HL-60/S4 treated with phorbol 12-myristate 13-acetate at 8.2 ng/mL for 4 days and 3 days (cell line): Measurements from ENCODE around the gene MRI1.

Experiments
- in situ Hi-C: fragments of 300-500 bp; cut with MboI; formaldehyde crosslinking; loops from 2 replicates; pipeline ENCODE4 v1.15.0; 2022; ENCODE audit warnings: low sequenced_read_pairs

MRI1 gene

DNA sequence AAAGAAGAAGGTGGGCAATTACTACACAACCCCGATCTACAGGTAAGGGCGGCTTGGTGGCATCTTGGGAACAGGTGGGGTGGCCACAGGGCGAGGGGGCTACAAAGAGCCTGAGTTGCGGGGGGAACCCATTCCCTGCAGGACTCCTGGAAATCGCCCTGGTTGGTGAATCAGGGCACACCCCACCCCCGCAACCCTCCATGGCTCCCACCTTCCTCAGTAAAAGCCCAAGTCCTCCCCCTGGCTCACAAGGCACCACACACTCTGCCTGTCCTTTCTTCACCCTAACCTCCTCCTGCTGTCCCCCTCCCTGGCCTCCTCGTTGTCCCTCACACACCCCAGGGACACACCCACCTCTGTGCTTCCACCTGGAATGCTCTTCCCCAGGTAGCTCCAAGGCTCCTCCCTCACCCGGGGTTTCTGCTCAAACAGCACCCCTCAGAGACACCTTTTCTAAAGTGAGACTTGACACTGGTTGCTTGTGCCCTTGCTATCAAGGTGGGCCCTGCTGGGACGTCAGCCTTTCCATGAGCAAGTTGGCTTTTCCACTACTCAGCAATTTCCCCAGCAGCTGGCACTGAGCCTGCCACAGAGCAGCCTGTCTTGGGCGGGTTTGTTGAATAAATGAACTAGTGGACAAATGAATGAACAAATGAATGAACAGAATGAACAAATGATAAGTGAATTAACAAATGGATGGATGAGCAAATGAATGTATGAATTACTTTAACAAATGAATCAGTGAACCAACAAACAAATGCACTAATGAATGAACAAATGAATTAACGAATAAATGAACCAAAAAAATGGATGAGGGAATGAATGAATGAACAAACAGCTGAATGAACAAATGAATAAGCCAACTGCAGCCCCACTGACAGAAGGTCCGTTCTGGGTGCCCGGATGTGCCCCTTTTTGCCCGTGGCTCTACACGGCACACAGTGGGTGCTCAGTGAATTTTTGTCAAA, 6.2 kb upstream of the MRI1 start:
- in situ Hi-C loops, result no loop called here

- in situ Hi-C loops, result no loop called here
These were observed 5.5 kb upstream of the MRI1 start for GRCh38 chr19:13758795-13759194.

DNA sequence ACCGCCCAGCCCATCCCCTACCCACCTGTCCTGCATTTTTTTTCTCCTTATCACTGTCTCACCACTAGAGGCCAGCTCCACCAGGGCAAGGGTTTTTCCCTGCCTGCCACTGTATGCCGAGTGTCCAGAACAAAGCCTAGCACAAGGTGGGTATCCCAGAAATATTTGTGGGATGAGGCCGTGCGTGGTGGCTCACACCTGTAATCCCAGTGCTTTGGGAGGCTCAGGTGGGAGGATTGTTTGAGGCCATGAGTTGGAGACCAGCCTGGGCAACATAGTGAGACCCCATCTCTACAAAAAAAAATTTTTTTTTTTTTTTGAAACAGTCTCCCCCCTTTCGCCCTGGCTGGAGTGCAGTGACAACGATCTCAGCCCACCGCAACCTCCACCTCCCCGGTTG, 2.9 kb upstream of the MRI1 start:
- in situ Hi-C loops, result no loop called here

- in situ Hi-C loops, result no loop called here
These were observed 1.6 kb upstream of the MRI1 start for GRCh38 chr19:13762635-13763235.

GRCh38 chr19:13763265-13763664, 1.1 kb upstream of the MRI1 start:
- in situ Hi-C loops, result no loop called here

DNA sequence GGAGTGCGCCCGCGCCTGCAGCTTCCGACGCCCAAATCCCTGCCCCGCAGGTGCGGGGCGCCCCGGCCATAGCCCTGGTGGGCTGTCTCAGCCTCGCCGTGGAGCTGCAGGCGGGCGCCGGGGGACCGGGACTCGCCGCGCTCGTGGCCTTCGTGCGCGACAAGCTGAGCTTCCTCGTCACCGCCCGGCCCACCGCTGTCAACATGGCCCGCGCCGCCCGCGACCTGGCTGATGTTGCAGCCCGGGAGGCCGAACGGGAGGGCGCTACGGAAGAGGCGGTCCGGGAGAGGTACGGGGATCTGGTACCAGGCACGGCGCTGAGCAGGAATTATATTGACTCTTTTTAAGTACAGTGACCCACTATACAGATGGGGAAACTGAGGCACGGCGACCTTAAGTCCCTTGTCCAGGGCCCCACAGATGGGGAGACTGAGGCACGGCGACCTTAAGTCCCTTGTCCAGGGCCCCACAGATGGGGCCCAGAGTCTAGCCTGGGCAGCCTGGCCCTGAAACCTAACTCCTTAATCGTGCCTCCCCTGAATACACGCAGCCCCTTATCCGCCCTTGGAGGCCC, 586 bp downstream of the MRI1 start:
- in situ Hi-C loops, result no loop called here

- in situ Hi-C loops, result no loop called here
These were observed 1.2 kb downstream of the MRI1 start for GRCh38 chr19:13765395-13766094.

- in situ Hi-C loops, result no loop called here
These were observed 1.8 kb downstream of the MRI1 start for GRCh38 chr19:13766095-13766481.

DNA sequence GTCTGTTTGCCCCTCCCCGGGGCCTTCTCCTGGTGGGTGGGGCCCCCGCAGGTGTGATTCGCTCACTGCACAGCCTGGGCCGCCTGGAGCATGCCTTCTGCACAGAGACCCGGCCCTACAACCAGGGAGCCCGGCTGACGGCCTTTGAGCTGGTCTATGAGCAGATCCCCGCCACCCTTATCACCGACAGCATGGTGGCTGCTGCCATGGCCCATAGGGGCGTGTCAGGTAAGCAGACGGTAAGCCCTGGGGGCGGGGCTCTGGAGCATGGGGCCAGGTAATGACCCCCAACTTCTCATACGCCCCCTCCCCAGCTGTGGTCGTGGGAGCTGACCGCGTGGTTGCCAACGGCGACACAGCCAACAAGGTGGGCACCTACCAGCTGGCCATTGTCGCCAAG, 4.2 kb downstream of the MRI1 start:
- in situ Hi-C loops, result no loop called here

GRCh38 chr19:13770013-13770635, 5.8 kb downstream of the MRI1 start:
- in situ Hi-C loops, result no loop called here

DNA sequence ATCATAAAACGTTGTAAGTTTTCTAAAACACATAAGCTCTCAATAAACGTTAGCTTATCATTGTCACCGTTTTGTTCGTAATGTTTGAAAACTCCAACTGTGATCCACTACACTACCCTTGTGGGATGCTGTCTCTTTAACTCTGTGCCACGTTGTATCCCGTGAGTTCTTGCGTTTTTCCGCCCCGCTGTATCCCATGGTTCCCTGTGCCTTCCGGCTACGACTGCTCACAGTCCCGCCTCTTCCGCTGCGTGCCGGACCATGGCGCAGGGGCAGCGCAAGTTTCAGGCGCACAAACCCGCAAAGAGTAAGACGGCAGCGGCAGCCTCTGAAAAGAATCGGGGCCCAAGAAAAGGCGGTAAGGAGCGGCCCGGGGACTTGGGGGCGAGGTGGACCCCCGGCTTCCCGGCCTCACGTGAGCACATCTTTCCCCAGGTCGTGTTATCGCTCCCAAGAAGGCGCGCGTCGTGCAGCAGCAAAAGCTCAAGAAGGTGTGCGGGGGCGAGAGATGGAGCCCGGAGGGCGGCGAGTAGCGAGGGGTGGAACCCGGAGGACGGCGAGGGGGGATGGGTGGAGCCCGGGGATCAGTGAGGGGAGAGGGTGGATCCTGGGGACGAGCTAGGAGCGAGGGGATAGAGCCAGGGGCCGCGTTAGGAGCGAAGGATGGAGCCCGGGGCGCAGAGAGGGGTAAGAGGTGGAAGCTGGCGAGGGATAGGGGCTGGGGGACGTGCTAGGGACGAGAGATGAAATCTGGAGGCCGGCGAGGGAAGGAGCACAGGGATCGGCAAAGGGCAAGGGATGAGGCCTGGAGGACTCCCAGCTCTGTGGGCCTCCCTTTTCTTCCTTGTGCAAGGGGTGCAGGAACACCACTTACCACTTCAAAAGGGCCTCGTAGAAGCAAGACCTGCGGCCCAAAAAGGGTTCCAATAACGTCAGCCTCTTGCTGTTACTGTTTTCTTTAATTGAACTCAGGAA, 10.2 kb downstream of the MRI1 start, which contains the start of gene C19orf53:
Gene C19orf53, plus strand, starts transcription at position 240 of the 975 bp plus-strand sequence. Its CDS starts 22 bp downstream, at position 262.
- in situ Hi-C loops, result no loop called here

DNA sequence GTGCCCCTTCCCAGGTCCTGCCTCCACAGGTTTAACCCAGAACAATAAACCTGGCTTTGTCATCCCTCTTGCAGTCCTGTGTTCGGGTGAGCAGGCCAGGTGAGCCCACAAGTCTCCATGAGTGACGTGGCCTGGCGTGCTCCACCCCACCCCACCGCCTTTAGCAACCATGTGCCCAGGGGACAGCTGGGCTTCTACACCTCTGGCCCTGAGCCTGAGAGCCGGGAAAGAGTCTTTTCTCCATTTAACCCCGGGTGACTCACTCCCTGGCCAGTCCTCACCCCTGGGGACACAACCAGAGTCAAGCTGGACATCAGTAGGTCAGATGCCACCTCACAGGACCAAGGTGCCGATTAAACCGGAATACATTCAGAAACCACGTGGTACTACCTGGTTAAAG, 14.1 kb downstream of the MRI1 start:
- in situ Hi-C loops, result no loop called here

- in situ Hi-C loops, result no loop called here
These were observed 14.5 kb downstream of the MRI1 start for GRCh38 chr19:13778847-13779246.

DNA sequence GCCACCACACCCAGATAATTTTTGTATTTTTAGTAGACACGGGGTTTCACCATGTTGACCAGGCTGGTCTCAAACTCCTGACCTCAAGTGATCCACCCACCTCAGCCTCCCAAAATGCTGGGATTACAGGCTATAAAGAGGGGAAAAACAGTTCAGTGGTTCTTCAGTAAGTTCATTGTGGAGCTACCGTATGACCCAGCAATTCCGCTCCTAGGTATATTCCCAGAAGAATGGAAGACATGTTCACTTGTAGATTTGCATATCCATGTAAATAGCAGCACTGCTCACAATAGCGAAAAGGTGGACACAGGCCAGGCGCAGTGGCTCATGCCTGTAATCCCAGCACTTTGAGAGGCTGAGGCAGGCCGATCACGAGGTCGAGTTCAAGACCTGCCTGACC, 15.5 kb downstream of the MRI1 start:
- in situ Hi-C loops, result loop anchor here (5.0 kb wide), 1 partner anchor 83 kb away; no protein-coding TSS in a partner anchor

- in situ Hi-C loops, result loop anchor here (5.0 kb wide), 1 partner anchor 81 kb away; no protein-coding TSS in a partner anchor
These were observed 17.2 kb downstream of the MRI1 start for GRCh38 chr19:13781547-13781946.

- in situ Hi-C loops, result loop anchor here (5.0 kb wide), 1 partner anchor 80 kb away; no protein-coding TSS in a partner anchor
These were observed 18.2 kb downstream of the MRI1 start for GRCh38 chr19:13782537-13782936.

DNA sequence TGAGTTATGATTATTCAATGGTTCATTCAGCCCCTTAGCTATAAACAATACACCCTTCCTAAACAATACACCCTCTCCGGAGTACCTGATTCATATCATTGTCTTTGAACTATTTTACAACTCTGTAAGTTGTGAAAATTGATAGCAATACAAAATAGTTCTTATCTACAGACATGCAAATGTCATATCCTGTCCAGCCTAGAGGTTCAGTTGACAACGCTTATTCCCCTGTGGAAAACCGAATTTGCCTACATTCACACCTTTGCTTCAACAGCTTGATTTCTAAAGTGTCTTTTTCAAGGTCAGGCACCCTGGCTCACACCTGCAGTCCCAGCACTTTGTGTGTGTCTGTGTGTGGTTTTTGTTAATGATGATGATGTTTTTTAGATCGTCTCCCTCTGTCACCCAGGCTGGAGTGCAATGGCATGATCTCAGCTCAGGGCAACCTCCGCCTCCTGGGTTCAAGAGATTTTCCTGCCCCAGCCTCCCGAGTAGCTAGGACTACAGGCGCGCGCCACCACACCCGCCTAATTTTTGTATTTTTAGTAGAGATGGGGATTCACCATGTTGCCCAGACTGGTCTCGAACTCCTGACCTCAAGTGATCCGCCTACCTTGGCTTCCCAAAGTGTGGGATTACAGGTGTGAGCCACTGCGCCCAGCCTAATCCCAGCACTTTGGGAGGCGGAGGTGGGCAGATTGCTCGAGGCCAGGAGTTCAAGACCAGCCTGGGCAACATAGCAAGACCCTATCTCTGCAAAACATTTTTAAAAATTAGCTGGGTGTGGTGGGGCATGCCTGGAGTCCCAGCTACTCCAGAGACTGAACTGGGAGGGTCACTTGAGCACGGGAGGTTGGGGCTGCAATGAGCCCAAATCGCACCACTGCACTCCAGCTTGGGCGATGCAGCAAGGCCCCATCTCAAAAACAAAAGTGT, 19.5 kb downstream of the MRI1 start:
- in situ Hi-C loops, result loop anchor here (5.0 kb wide), 1 partner anchor 78 kb away; no protein-coding TSS in a partner anchor
